HPDE6-E6E7 (cell line): Measurements from ENCODE around the gene FBXO22.
"Not testable (repeated sequence)": the region's sequence is repeated elsewhere in the genome, so short reads cannot be mapped to it uniquely, and the experiment has no call there.

Source experiments
- DNase-seq: peaks from one replicate; pipeline ENCODE4 v3.0.0; 2011; ENCODE audit warnings: missing footprints; ENCODE audit errors: extremely low spot score

The FBXO22 gene

DNA sequence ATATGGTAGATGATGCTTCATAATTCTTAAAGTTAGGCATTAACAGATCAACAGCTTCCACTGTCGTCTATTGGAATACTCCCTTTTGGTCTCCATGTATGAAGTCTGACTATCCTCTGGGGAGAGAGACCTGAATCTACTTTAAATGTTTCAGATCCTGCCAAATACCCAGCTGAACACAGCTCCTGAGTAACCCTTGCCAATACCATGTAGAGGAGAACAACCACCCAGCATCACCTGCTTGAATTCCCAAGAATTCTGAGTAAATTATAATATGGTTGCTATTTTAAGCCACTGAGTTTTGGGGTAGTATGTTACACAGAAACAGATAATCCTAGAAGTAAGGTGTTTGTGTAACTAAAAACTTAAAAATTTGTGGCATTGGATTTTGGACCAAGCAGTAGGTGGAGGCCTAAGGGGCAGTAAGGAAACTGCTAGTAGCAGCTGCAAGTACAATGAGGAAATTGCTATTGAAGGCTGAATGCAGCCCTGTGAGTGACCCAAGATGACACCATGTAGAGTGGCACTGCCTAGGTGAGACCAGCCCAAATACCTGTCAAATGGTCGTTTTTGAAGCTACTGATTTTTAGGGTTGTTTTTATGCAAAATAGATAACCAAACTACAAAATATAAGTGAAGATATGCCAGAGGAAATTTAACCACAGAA, 77.6 kb downstream of the FBXO22 start:
- DNase-seq: no peak

DNA sequence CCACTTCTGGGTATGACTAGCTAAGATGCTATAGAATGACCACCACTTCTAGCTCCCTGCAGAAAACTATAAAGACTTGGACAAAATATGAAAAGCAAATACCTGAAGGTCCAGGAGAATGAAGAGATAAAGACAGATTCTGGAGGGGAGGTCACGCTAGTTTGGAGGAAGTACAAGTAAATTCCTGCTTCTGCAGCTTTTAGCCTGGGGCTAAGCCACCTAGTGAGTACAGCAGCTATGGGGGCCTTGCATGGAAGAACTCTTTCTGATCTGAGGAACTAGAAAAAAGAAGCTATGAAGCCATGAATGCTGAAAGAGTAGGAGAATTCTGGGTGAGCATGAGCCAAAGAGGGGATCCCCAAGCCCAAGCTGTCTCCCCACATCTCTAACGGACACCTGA, 78.8 kb downstream of the FBXO22 start:
- no peak for DNase-seq

- not testable (repeated sequence) for DNase-seq
Measured at GRCh38 chr15:75984706-75985105, 81.0 kb downstream of the FBXO22 start.

GRCh38 chr15:75985971-75986370, 82.3 kb downstream of the FBXO22 start:
- DNase-seq: no peak

DNA sequence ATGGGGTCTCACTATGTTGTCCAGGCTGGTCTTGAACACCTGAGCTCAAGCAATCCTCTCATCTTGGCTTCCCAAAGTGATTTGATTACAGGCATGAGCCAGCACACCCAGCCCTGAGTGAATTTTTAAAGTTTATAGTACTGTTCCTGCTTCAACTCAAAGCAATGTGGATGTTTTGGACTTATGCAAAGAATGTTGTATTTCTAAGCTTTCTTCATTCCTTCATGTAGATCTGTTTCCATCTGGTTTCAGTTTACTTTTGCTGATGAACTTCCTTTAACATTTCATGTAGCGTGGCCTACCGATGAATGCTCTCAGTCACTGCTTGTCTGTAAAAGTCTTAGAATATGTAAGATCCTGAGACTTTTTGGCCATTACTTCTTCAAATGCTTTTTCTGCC, 85.4 kb downstream of the FBXO22 start:
- DNase-seq: no peak

GRCh38 chr15:75989875-75990274, 86.2 kb downstream of the FBXO22 start:
- no peak for DNase-seq
